Endothelial cell of umbilical vein (primary cell): Measurements from ENCODE around the gene COL23A1.

Experiments
- CTCF ChIP-seq, 2 donors: IDR thresholded peaks; 1 replicate in 1 of 2; 2 replicates in 1 of 2; pipeline ENCODE4 v1.5.1; 2011; ENCODE audit warnings: low read length in 2 of 2, mild to moderate bottlenecking in 2 of 2, moderate library complexity in 2 of 2, control low read depth in 1 of 2, inconsistent platforms in 1 of 2, low read depth in 1 of 2; ENCODE audit not compliant: insufficient read depth in 1 of 2; ENCODE audit errors: extremely low read depth in 1 of 2
- EZH2 ChIP-seq: IDR thresholded peaks from 2 replicates; pipeline ENCODE4 v1.6.1; 2012; ENCODE audit warnings: borderline replicate concordance, low read depth, mild to moderate bottlenecking, moderate library complexity, low read length, inconsistent platforms; ENCODE audit not compliant: severe bottlenecking
- MAX ChIP-seq: IDR thresholded peaks from 2 replicates; pipeline ENCODE4 v1.6.1; 2011; ENCODE audit not compliant: insufficient read depth, insufficient read length
- POLR2A ChIP-seq: IDR thresholded peaks from 2 replicates; pipeline ENCODE4 v1.6.1; 2012; ENCODE audit warnings: low read depth, mild to moderate bottlenecking, control low read depth, low read length

- TF ChIP-seq CTCF (IDR thresholded peaks at IDR 0.05; ENCODE audit: extremely low read depth in 1 of 2, insufficient read depth in 1 of 2, low read depth in 1 of 2, low read length in 2 of 2), result no peak
- TF ChIP-seq EZH2, result no peak
- TF ChIP-seq MAX, result peak; percentile 15
- peak; percentile 100 for TF ChIP-seq POLR2A
Observed at GRCh38 chr5:178204182-178204934, 385.8 kb downstream of the COL23A1 start, which contains the start of gene HNRNPAB.
